ENCODE results near the gene IRF2BP1.
"Not testable (repeated sequence)": the region's sequence is repeated elsewhere in the genome, so short reads cannot be mapped to it uniquely, and the experiment has no call there.

IRF2BP1 gene

DNA sequence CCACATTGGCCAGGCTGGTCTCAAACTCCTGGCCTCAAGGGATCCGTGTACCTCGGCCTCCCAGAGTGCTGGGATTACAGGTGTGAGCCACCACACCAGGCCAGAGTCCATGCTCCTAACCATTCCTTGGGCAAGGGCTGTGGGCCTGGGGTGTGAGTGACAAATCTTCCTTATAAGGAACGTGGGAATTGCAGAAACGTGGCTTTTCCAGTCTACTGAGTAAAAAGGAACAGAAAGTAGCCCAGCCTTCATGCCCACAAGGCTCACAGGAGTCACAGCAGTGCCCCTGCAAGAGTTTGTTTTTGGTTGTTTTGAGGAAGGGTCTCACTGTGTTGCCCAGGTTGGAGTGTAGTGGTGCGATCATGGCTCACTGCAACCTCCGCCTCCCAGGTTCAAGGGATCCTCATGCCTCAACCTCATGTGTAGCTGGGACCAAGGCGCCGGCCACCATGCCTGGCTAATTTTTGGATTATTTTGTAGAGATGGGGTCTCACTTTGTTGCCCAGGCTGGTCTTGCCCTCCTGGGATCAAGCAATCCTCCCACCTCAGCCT, 11.4 kb upstream of the IRF2BP1 start:
- ChIA-PET CTCF (interaction anchor here (1.3 kb wide), 1 partner anchor 11 kb away, joined by 3 read pairs; the partner anchor contains the start of gene IRF2BP1), POLR2A (no interaction called here)
- 0 out of 2 replicates have a peak, but pooled peaks cover 4% of the 10 kb centered on the region for H3K4me1 ChIP-seq (ENCODE audit: control insufficient read depth, insufficient read depth, low read length)
- no peaks in the 10 kb centered on the region for H3K9me3 ChIP-seq (ENCODE audit: control insufficient read depth, insufficient read depth, low read depth, low read length)
- TF ChIP-seq ZNF121 (tag by site-specific recombination; IDR thresholded peaks at IDR 0.05) = peak; percentile 88
- no peak for TF ChIP-seq ZNF266 (tag by site-specific recombination; IDR thresholded peaks at IDR 0.05; ENCODE audit: low read depth)
- H3K27ac ChIP-seq (ENCODE audit: extremely low read depth, low read depth, low read length) = no peak overlapping the region
- no peak overlapping the region for H3K4me3 ChIP-seq (ENCODE audit: low read depth, low read length)
- peaks cover 33 to 58% of the 10 kb centered on the region in 2 experiments; a peak in 2 of 3 replicates for H3K36me3 ChIP-seq (ENCODE audit: control insufficient read depth in 2 of 2, insufficient read depth in 1 of 2, low read length in 2 of 2)

DNA sequence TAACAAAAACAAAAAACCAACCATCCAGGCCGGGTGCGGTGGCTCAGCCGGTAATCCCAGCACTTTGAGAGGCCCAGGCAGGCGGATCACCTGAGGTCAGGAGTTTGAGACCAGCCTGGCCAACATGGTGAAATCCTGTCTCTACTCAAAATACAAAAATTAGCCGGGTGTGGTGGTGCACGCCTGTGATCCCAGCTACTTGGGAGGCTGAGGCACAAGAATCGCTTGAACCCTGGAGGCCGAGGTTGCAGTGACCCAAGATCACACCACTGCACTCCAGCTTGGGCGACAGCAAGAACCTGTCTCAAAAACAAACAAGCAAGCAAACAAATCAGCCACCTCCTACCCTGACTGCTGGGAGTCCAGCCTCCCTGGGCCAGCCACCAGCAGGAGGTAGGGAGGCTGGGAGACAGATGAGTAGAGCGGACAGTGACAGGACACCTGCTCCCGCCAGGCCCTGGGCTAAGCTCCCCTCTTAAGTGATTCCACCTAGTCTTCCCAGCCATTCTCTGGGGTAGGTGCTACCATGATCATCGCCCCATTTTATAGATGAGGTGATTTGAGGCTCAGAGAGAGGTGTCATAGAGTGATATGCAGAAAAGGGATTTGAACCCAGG, 10.2 kb upstream of the IRF2BP1 start:
- POLR2A ChIA-PET; H3K27ac ChIP-seq (ENCODE audit: extremely low read depth, low read depth, low read length); H3K4me3 ChIP-seq (ENCODE audit: low read depth, low read length); H3K4me1 ChIP-seq (ENCODE audit: control insufficient read depth, insufficient read depth, low read length); H3K9me3 ChIP-seq (ENCODE audit: control insufficient read depth, insufficient read depth, low read depth, low read length): not testable (repeated sequence)
- H3K36me3 ChIP-seq (ENCODE audit: control insufficient read depth in 2 of 2, insufficient read depth in 1 of 2, low read length in 2 of 2) = peaks cover 36 to 61% of the 10 kb centered on the region in 2 experiments; a peak in 2 of 3 replicates
- CTCF ChIA-PET = interaction anchor here (1.0 to 1.3 kb wide), 2 partner anchors 9 to 10 kb away, joined by 3 read pairs; partner anchors contain the start of gene IRF2BP1

DNA sequence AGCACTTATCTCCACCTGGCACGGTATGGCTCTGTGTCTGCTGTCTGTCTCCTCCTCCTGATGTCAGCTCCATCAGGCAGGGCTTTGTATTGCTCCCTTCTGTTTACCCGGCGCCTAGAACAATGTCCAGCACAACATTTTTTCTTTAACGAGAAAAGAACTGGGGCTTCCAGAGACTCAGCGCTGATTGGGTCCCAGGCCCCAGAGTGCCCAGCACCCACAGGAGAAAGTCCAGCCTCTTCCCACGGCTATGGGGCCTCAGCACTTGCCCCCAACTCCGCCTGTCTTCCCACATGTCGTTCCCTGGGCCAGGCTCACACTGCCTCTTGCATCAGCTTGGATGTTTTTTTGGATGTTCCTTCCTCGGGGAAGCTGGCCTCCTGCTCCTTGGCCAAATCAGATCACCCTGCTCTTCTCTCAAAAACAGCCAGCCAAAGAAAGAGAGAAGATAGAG, 9.6 kb upstream of the IRF2BP1 start:
- POLR2A ChIA-PET = interaction anchor here (1.6 kb wide), 1 partner anchor 8 kb away, joined by 3 read pairs; no protein-coding TSS in a partner anchor
- TF ChIP-seq, protein P1, sequence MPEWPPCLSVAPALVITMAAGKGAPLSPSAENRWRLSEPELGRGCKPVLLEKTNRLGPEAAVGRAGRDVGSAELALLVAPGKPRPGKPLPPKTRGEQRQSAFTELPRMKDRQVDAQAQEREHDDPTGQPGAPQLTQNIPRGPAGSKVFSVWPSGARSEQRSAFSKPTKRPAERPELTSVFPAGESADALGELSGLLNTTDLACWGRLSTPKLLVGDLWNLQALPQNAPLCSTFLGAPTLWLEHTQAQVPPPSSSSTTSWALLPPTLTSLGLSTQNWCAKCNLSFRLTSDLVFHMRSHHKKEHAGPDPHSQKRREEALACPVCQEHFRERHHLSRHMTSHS (tag by site-specific recombination; IDR thresholded peaks at IDR 0.05) = no peak
- TF ChIP-seq ZNF521 (tag by site-specific recombination; IDR thresholded peaks at IDR 0.05) = no peak
- TF ChIP-seq ZNF248 (tag by site-specific recombination; IDR thresholded peaks at IDR 0.05) = no peak
- no peak for TF ChIP-seq MEIS1 (CRISPR knock-in tag; IDR thresholded peaks at IDR 0.05; ENCODE audit: borderline replicate concordance)
- TF ChIP-seq, protein P2, sequence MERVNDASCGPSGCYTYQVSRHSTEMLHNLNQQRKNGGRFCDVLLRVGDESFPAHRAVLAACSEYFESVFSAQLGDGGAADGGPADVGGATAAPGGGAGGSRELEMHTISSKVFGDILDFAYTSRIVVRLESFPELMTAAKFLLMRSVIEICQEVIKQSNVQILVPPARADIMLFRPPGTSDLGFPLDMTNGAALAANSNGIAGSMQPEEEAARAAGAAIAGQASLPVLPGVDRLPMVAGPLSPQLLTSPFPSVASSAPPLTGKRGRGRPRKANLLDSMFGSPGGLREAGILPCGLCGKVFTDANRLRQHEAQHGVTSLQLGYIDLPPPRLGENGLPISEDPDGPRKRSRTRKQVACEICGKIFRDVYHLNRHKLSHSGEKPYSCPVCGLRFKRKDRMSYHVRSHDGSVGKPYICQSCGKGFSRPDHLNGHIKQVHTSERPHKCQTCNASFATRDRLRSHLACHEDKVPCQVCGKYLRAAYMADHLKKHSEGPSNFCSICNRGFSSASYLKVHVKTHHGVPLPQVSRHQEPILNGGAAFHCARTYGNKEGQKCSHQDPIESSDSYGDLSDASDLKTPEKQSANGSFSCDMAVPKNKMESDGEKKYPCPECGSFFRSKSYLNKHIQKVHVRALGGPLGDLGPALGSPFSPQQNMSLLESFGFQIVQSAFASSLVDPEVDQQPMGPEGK (tag by site-specific recombination; IDR thresholded peaks at IDR 0.05) = no peak
- TF ChIP-seq, protein P3, sequence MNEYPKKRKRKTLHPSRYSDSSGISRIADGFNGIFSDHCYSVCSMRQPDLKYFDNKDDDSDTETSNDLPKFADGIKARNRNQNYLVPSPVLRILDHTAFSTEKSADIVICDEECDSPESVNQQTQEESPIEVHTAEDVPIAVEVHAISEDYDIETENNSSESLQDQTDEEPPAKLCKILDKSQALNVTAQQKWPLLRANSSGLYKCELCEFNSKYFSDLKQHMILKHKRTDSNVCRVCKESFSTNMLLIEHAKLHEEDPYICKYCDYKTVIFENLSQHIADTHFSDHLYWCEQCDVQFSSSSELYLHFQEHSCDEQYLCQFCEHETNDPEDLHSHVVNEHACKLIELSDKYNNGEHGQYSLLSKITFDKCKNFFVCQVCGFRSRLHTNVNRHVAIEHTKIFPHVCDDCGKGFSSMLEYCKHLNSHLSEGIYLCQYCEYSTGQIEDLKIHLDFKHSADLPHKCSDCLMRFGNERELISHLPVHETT (tag by site-specific recombination; IDR thresholded peaks at IDR 0.05) = no peak
- no peak for TF ChIP-seq ZNF473 (tag by site-specific recombination; IDR thresholded peaks at IDR 0.05)
- TF ChIP-seq ZNF670 (tag by site-specific recombination; IDR thresholded peaks at IDR 0.05; ENCODE audit: low read depth) = no peak
- no peak for TF ChIP-seq ZNF354C (tag by site-specific recombination; IDR thresholded peaks at IDR 0.05; ENCODE audit: borderline replicate concordance, low read depth)
- TF ChIP-seq ZNF221 (tag by site-specific recombination; IDR thresholded peaks at IDR 0.05; ENCODE audit: borderline replicate concordance) = no peak
- TF ChIP-seq HOXC10 (CRISPR knock-in tag; IDR thresholded peaks at IDR 0.05) = no peak
- no peak for TF ChIP-seq ZNF664 (tag by site-specific recombination; IDR thresholded peaks at IDR 0.05)
- no peak for TF ChIP-seq ZNF175 (tag by site-specific recombination; IDR thresholded peaks at IDR 0.05)
- TF ChIP-seq GLI4 (tag by site-specific recombination; IDR thresholded peaks at IDR 0.05) = no peak
- TF ChIP-seq ZNF544 (tag by site-specific recombination; IDR thresholded peaks at IDR 0.05) = no peak
- TF ChIP-seq, protein P4, sequence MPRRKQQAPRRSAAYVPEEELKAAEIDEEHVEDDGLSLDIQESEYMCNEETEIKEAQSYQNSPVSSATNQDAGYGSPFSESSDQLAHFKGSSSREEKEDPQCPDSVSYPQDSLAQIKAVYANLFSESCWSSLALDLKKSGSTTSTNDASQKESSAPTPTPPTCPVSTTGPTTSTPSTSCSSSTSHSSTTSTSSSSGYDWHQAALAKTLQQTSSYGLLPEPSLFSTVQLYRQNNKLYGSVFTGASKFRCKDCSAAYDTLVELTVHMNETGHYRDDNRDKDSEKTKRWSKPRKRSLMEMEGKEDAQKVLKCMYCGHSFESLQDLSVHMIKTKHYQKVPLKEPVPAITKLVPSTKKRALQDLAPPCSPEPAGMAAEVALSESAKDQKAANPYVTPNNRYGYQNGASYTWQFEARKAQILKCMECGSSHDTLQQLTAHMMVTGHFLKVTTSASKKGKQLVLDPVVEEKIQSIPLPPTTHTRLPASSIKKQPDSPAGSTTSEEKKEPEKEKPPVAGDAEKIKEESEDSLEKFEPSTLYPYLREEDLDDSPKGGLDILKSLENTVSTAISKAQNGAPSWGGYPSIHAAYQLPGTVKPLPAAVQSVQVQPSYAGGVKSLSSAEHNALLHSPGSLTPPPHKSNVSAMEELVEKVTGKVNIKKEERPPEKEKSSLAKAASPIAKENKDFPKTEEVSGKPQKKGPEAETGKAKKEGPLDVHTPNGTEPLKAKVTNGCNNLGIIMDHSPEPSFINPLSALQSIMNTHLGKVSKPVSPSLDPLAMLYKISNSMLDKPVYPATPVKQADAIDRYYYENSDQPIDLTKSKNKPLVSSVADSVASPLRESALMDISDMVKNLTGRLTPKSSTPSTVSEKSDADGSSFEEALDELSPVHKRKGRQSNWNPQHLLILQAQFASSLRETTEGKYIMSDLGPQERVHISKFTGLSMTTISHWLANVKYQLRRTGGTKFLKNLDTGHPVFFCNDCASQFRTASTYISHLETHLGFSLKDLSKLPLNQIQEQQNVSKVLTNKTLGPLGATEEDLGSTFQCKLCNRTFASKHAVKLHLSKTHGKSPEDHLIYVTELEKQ (tag by site-specific recombination; IDR thresholded peaks at IDR 0.05; ENCODE audit: borderline replicate concordance) = no peak
- TF ChIP-seq ZNF707 (tag by site-specific recombination; IDR thresholded peaks at IDR 0.05) = no peak
- TF ChIP-seq ZNF138 (tag by site-specific recombination; IDR thresholded peaks at IDR 0.05; ENCODE audit: borderline replicate concordance) = no peak
- CTCF ChIA-PET = interaction anchor here (1.0 kb wide), 2 partner anchors 8 to 79 kb away, joined by 3 read pairs; no protein-coding TSS in a partner anchor
- no peaks in the 10 kb centered on the region for H3K4me1 ChIP-seq (ENCODE audit: control insufficient read depth, insufficient read depth, low read length)
- H3K4me3 ChIP-seq (ENCODE audit: low read depth, low read length) = no peak overlapping the region
- H3K36me3 ChIP-seq (ENCODE audit: control insufficient read depth in 2 of 2, insufficient read depth in 1 of 2, low read length in 2 of 2) = peaks cover 36 to 55% of the 10 kb centered on the region in 2 experiments; a peak in 2 of 3 replicates
- H3K9me3 ChIP-seq (ENCODE audit: control insufficient read depth, insufficient read depth, low read depth, low read length) = no peaks in the 10 kb centered on the region
- H3K27ac ChIP-seq (ENCODE audit: extremely low read depth, low read depth, low read length) = no peak overlapping the region

Measured in HEK293 (cell line).